Fibroblast of pulmonary artery (primary cell): ENCODE measurements around the gene RALGDS.
"Not testable (repeated sequence)": the region's sequence is repeated elsewhere in the genome, so short reads cannot be mapped to it uniquely, and the experiment has no call there.

Experiments
- DNase-seq: peaks from one replicate; pipeline ENCODE4 v3.0.0-alpha.2; 2010; ENCODE audit warnings: low read depth
- H3K4me3 ChIP-seq: replicated peaks from 2 replicates; pipeline ENCODE4 v1.5.1; 2011; ENCODE audit warnings: low read depth, mild to moderate bottlenecking, control low read depth, low read length, moderate library complexity
- CTCF ChIP-seq: IDR thresholded peaks from 2 replicates; pipeline ENCODE4 v1.5.1; 2011; ENCODE audit warnings: mild to moderate bottlenecking, control low read depth, low read length, inconsistent platforms; ENCODE audit errors: missing control alignments

The RALGDS gene

GRCh38 chr9:133089271-133089671 is 31.8 kb downstream of the RALGDS start:
- H3K4me3 ChIP-seq = no peak overlapping the region
- no peak for TF ChIP-seq CTCF
- no peak for DNase-seq

- H3K4me3 ChIP-seq = no peak overlapping the region
- TF ChIP-seq CTCF = no peak
- no peak for DNase-seq
Measured at GRCh38 chr9:133088756-133089155, 32.3 kb downstream of the RALGDS start.

GRCh38 chr9:133088146-133088750 is 32.8 kb downstream of the RALGDS start:
- TF ChIP-seq CTCF = no peak
- no peak for DNase-seq
- H3K4me3 ChIP-seq = no peak overlapping the region

GRCh38 chr9:133087429-133088145 is 33.5 kb downstream of the RALGDS start:
- no peak for TF ChIP-seq CTCF
- no peak for DNase-seq
- H3K4me3 ChIP-seq = no peak overlapping the region

GRCh38 chr9:133086894-133087293 is 34.1 kb downstream of the RALGDS start:
- no peak overlapping the region for H3K4me3 ChIP-seq
- DNase-seq = no peak
- no peak for TF ChIP-seq CTCF

GRCh38 chr9:133086212-133086860 is 34.7 kb downstream of the RALGDS start:
- DNase-seq, H3K4me3 ChIP-seq: not testable (repeated sequence)

- not testable (repeated sequence) for DNase-seq, H3K4me3 ChIP-seq
Measured at GRCh38 chr9:133083688-133084087, 37.4 kb downstream of the RALGDS start.

GRCh38 chr9:133081957-133082644 is 38.9 kb downstream of the RALGDS start:
- not testable (repeated sequence) for H3K4me3 ChIP-seq, DNase-seq

- DNase-seq, H3K4me3 ChIP-seq: not testable (repeated sequence)
Measured at GRCh38 chr9:133080786-133081779, 40.0 kb downstream of the RALGDS start.
